ENCODE results near the gene GDA. TPM values are rescaled to one million over a fixed set of nuclear protein-coding genes. Genes with fewer than 3 reads are reported as not detected.

GDA gene
- total RNA-seq, 1 experiment from 2014 or later, result 3.6 TPM

- Histone ChIP-seq H2AK5ac (ENCODE audit: insufficient read length, low read length) (no peak overlapping the region), H2BK12ac (ENCODE audit: insufficient read length, low read depth, low read length) (no peak overlapping the region)
- H3K4me3 Mint-ChIP-seq, result no peak overlapping the region
Measured at GRCh38 chr9:72130321-72130720, 18.9 kb upstream of the GDA start.

More at GRCh38 chr9:72130321-72130720, 18.9 kb upstream of the GDA start:
- no peaks in the 10 kb centered on the region for H4K20me1 ChIP-seq (ENCODE audit: control insufficient read depth, insufficient read depth, insufficient read length)
- H3K56ac ChIP-seq (ENCODE audit: insufficient read length, low read depth, low read length), result no peak overlapping the region
- Mint-ChIP-seq H3K27ac (no peak overlapping the region), H3K27me3 (ENCODE audit: low read depth) (no peaks in the 10 kb centered on the region; the same call in 1 of the 2 replicates), H3K9me3 (no peaks in the 10 kb centered on the region), H3K36me3 (ENCODE audit: insufficient read depth in 1 of 3, low read depth in 3 of 3) (no peaks in the 10 kb centered on the region), H3K4me1 (no peaks in the 10 kb centered on the region)
- H2BK20ac ChIP-seq (ENCODE audit: low read depth, low read length, poor library complexity, severe bottlenecking), result no peak overlapping the region
- H3K9ac ChIP-seq (ENCODE audit: extremely low read depth, insufficient read length, low read length), result no peak overlapping the region
- H2BK15ac ChIP-seq (ENCODE audit: low read depth, low read length), result no peak overlapping the region
- no peaks in the 10 kb centered on the region for H3K27me3 ChIP-seq (ENCODE audit: insufficient read depth, low read length)
- no peaks in the 10 kb centered on the region for H3K79me1 ChIP-seq (ENCODE audit: insufficient read depth, low read depth, low read length, poor library complexity, severe bottlenecking)
- H4K91ac ChIP-seq (ENCODE audit: insufficient read length, low read depth, low read length), result no peak overlapping the region
- no peak for DNase-seq
- H3K23me2 ChIP-seq (ENCODE audit: insufficient read length, low read depth, low read length, poor library complexity, severe bottlenecking), result no peaks in the 10 kb centered on the region
- no peak overlapping the region for H3K14ac ChIP-seq (ENCODE audit: insufficient read depth, low read length)
- H3K4me1 ChIP-seq (ENCODE audit: insufficient read depth, low read length), result no peaks in the 10 kb centered on the region
- H4K8ac ChIP-seq (replicated peaks; ENCODE audit: insufficient read length, low read depth, low read length), result no peak overlapping the region
- no peak overlapping the region for H2BK120ac ChIP-seq (ENCODE audit: low read depth, low read length, poor library complexity, severe bottlenecking)
- no peak overlapping the region for H3K4me2 ChIP-seq (ENCODE audit: insufficient read depth, insufficient read length, low read length)
- H2AFZ ChIP-seq (ENCODE audit: low read length), result no peak overlapping the region
- H3T11ph ChIP-seq (ENCODE audit: low read length), result no peak overlapping the region
- H3K79me2 ChIP-seq (ENCODE audit: insufficient read depth, low read length), result no peaks in the 10 kb centered on the region; the same call in 1 of the 2 replicates
- H3K23ac ChIP-seq (ENCODE audit: insufficient read length, low read depth, low read length), result no peak overlapping the region
- no peak overlapping the region for H3K27ac ChIP-seq (ENCODE audit: insufficient read length, low read depth, low read length)
- no peak overlapping the region for H3K4ac ChIP-seq (ENCODE audit: low read depth, low read length)
- H3K18ac ChIP-seq (ENCODE audit: insufficient read length, low read depth, low read length), result no peak overlapping the region
- H3K9me3 ChIP-seq (ENCODE audit: control insufficient read depth, low read depth, low read length), result no peaks in the 10 kb centered on the region
- H2BK5ac ChIP-seq (ENCODE audit: insufficient read length, low read length), result no peak overlapping the region
- no peak for TF ChIP-seq CTCF (conservative IDR thresholded peaks at IDR 0.05)
- no peak overlapping the region for H4K5ac ChIP-seq (ENCODE audit: insufficient read length, low read depth, low read length)

Measured in H9 (cell line).